ENCODE data around the gene CFAP77. TPM values are rescaled to one million over a fixed set of nuclear protein-coding genes. Genes with fewer than 3 reads are reported as not detected.

The CFAP77 gene
- total and polyA plus RNA-seq, 2 of the 4 experiments (the other 2 are of a cell fraction) = not detected

GRCh38 chr9:132509928-132510874 is 100.2 kb downstream of the CFAP77 start:
- in situ Hi-C loops (cut with MboI; ENCODE audit: low sequenced_read_pairs) = loop anchor here (5.0 kb wide), 2 partner anchors 67 to 287 kb away; no protein-coding TSS in a partner anchor
- Histone ChIP-seq H3K9me1 (ENCODE audit: insufficient read depth, low read length) (no peaks in the 10 kb centered on the region), H2AK9ac (replicated peaks; ENCODE audit: low read depth, low read length, poor library complexity) (no peak overlapping the region), H3K27me3 (ENCODE audit: control insufficient read depth, insufficient read depth, low read length) (peaks cover 51% of the 10 kb centered on the region), H3K14ac (replicated peaks; ENCODE audit: low read depth, low read length) (no peak overlapping the region), H2BK15ac (ENCODE audit: low read depth, low read length) (no peak overlapping the region), H2BK5ac (ENCODE audit: low read depth, low read length, poor library complexity, severe bottlenecking) (no peak overlapping the region), H3K23ac (ENCODE audit: low read depth, low read length) (no peak overlapping the region), H3K79me1 (ENCODE audit: low read depth in 1 of 2, low read length in 2 of 2) (no peaks in the 10 kb centered on the region), H4K91ac (ENCODE audit: insufficient read depth, low read depth, low read length) (no peak overlapping the region), H3K18ac (ENCODE audit: low read depth, low read length) (no peak overlapping the region), H4K5ac (ENCODE audit: low read depth, low read length) (no peak overlapping the region), H2BK120ac (ENCODE audit: low read depth, low read length) (no peak overlapping the region), H3K36me3 (ENCODE audit: control insufficient read depth, insufficient read depth, low read length) (no peaks in the 10 kb centered on the region), H3K4me1 (ENCODE audit: control insufficient read depth, insufficient read depth, low read length) (no peaks in the 10 kb centered on the region), H3K56ac (ENCODE audit: extremely low read depth, insufficient read depth, low read length) (no peak overlapping the region), H3K27ac (ENCODE audit: insufficient read depth, low read length) (no peak overlapping the region), H3K9ac (ENCODE audit: low read depth, low read length) (no peak overlapping the region), H3K9me3 (ENCODE audit: control insufficient read depth, insufficient read depth, low read length) (no peaks in the 10 kb centered on the region), H4K8ac (ENCODE audit: low read depth in 2 of 2, low read length in 2 of 2) (no peak overlapping the region), H2AFZ (replicated peaks; ENCODE audit: low read length, poor library complexity) (no peak overlapping the region), H3K4me3 (ENCODE audit: insufficient read depth, low read depth, low read length) (no peak overlapping the region), H2AK5ac (ENCODE audit: low read depth, low read length) (no peak overlapping the region), H4K20me1 (ENCODE audit: insufficient read depth, low read length) (no peaks in the 10 kb centered on the region), H3K4me2 (ENCODE audit: low read depth, low read length) (no peak overlapping the region), H2BK20ac (ENCODE audit: low read depth, low read length) (no peak overlapping the region), H3K4ac (ENCODE audit: low read depth, low read length) (no peak overlapping the region)
- POLR2A ChIA-PET (ENCODE audit: unreplicated experiment) = no interaction called here
- intact Hi-C loops (cut with micrococcal nuclease) = loop anchor here (5.0 to 10.0 kb wide), 2 partner anchors 95 to 392 kb away; partner anchors contain the start of gene CFAP77
- TF ChIP-seq FOS (IDR thresholded peaks at IDR 0.05; ENCODE audit: low read depth, low read length) (no peak), CEBPB (IDR thresholded peaks at IDR 0.05; ENCODE audit: low read depth, low read length) (no peak), USF2 (IDR thresholded peaks at IDR 0.05; ENCODE audit: low read depth, low read length) (no peak), BHLHE40 (IDR thresholded peaks at IDR 0.05; ENCODE audit: low read depth, low read length) (no peak), MXI1 (IDR thresholded peaks at IDR 0.05; ENCODE audit: borderline replicate concordance, low read depth, low read length) (no peak)
- CTCF ChIA-PET = no interaction called here
- no peak for ATAC-seq (ENCODE audit: low read depth)
- BruUV-seq (replicated peaks) = no TSS peak
- dilution Hi-C loops (cut with HindIII; ENCODE audit: low sequenced_read_pairs, unreplicated experiment) = no loop called here
- DNase-seq = no peak
- 30% methylated on average over 21 of the region's 40 CpGs; no CpG with 5 or more reads in 1 of the 2 experiments for WGBS, 2 experiments (ENCODE audit: extremely low coverage in 2 of 2, insufficient read length in 1 of 2)
